ENCODE data around the gene KLHDC2. TPM values are rescaled to one million over a fixed set of nuclear protein-coding genes. Genes with fewer than 3 reads are reported as not detected.
"Not testable (repeated sequence)": the region's sequence is repeated elsewhere in the genome, so short reads cannot be mapped to it uniquely, and the experiment has no call there.

KLHDC2 gene
- polyA plus RNA-seq, 2 of the 4 experiments (the other 2 are of a cell fraction): 46.4 to 83.7 TPM

DNA sequence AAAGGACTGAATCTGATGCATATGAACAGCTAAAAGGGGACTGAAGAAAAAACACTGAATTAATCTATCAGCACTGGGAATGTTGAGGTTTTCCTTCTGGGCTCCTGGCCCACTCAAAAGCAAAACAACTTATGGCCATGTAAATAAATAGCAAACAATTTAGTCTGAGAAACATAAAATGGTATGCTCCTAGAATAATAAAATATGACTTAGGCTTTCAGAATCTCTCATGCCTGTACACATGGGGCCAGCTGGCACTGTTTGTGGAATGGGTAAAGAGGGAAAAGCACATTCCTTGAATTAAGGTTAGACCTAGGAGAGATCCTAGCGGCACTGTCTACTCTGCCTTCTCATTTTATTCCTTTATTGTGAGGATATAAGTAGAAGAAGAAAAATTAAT is 6.2 kb downstream of the KLHDC2 start:
- peaks cover 26% of the 10 kb centered on the region for H3K4me1 ChIP-seq
- ATAC-seq (no peak), DNase-seq (ENCODE audit: low read depth in 1 of 2, low spot score in 1 of 2) (no peak), FAIRE-seq (no peak)
- POLR2A ChIA-PET: no interaction called here
- CTCF ChIA-PET: interaction anchor here (0.6 to 1.4 kb wide), 2 partner anchors 69 to 87 kb away, joined by 3 read pairs; no protein-coding TSS in a partner anchor
- no peak overlapping the region for H3K4me2 ChIP-seq
- no peaks in the 10 kb centered on the region for H3K9me3 ChIP-seq
- no peak overlapping the region for H3K4me3 ChIP-seq
- H3K27ac ChIP-seq: no peak overlapping the region
- 83% methylated on average over 1 of the region's 1 CpG for WGBS (ENCODE audit: missing lambda C conversion rate)
- TF ChIP-seq RARB (CRISPR knock-in tag; IDR thresholded peaks at IDR 0.05): no peak
- TF ChIP-seq PBX3 (IDR thresholded peaks at IDR 0.05): no peak
- no peak for TF ChIP-seq USF2 (IDR thresholded peaks at IDR 0.05)
- no peak for TF ChIP-seq NR3C1 (IDR thresholded peaks at IDR 0.05)
- TF ChIP-seq RAD21 (conservative IDR thresholded peaks at IDR 0.05 in 1 of 2, IDR thresholded peaks at IDR 0.05 in 1 of 2): no peak
- no peak for TF ChIP-seq BHLHE40 (IDR thresholded peaks at IDR 0.05; ENCODE audit: low read depth, low read length)
- TF ChIP-seq ESRRA (IDR thresholded peaks at IDR 0.05; ENCODE audit: borderline replicate concordance, low read length): no peak
- no peak for TF ChIP-seq EHMT2 (IDR thresholded peaks at IDR 0.05; ENCODE audit: low read depth)
- TF ChIP-seq FOXS1 (CRISPR knock-in tag; IDR thresholded peaks at IDR 0.05): no peak
- no peak for TF ChIP-seq HDAC2 (IDR thresholded peaks at IDR 0.05)

DNA sequence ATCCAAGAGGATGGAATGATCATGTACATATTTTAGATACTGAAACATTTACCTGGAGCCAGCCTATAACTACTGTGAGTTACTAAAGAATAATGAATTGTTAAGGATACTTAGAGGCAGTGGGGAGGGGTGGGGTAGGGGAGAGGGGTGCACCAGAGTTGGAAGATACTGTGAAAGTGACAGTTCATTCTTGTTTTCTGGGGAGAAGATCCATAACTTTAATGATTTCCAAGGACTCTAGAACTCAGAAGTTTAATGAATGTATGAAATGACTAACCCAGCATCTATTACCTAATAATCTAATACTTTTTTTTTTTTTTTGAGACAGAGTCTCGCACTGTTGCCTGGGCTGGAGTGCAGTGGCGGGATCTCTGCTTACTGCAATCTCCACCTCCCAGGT is 10.5 kb downstream of the KLHDC2 start:
- Histone ChIP-seq H3K4me1 (no peaks in the 10 kb centered on the region), H3K9me3 (no peaks in the 10 kb centered on the region), H3K4me3 (no peak overlapping the region), H3K4me2 (no peak overlapping the region), H3K27ac (no peak overlapping the region)
- DNase-seq (ENCODE audit: low read depth in 1 of 2, low spot score in 1 of 2): no peak
- TF ChIP-seq HOXA7 (CRISPR knock-in tag; IDR thresholded peaks at IDR 0.05) (no peak), POLR2AphosphoS2 (conservative IDR thresholded peaks at IDR 0.05; ENCODE audit: low read length) (no peak), CBX2 (IDR thresholded peaks at IDR 0.05; ENCODE audit: borderline replicate concordance, low read depth) (no peak), MAFK (IDR thresholded peaks at IDR 0.05; ENCODE audit: partially characterized antibody) (no peak), EP300 (IDR thresholded peaks at IDR 0.05) (no peak), NPAS2 (CRISPR knock-in tag; IDR thresholded peaks at IDR 0.05; ENCODE audit: borderline replicate concordance) (no peak), USF2 (IDR thresholded peaks at IDR 0.05) (no peak), HOXB13 (CRISPR knock-in tag; IDR thresholded peaks at IDR 0.05; ENCODE audit: low read depth) (no peak), RARB (CRISPR knock-in tag; IDR thresholded peaks at IDR 0.05) (no peak), CHD2 (IDR thresholded peaks at IDR 0.05; ENCODE audit: low read length, partially characterized antibody) (no peak), FOSL2 (IDR thresholded peaks at IDR 0.05) (no peak), FOSL2 (CRISPR knock-in tag; IDR thresholded peaks at IDR 0.05) (no peak), KDM1A (IDR thresholded peaks at IDR 0.05; ENCODE audit: low read depth) (no peak), BHLHE40 (IDR thresholded peaks at IDR 0.05; ENCODE audit: low read depth, low read length) (no peak), HDAC2 (IDR thresholded peaks at IDR 0.05) (no peak)
- TF ChIP-seq, protein P1, sequence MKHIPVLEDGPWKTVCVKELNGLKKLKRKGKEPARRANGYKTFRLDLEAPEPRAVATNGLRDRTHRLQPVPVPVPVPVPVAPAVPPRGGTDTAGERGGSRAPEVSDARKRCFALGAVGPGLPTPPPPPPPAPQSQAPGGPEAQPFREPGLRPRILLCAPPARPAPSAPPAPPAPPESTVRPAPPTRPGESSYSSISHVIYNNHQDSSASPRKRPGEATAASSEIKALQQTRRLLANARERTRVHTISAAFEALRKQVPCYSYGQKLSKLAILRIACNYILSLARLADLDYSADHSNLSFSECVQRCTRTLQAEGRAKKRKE (CRISPR knock-in tag; IDR thresholded peaks at IDR 0.05; ENCODE audit: low read depth): no peak
- ChIA-PET POLR2A (no interaction called here), CTCF (no interaction called here)
- WGBS (ENCODE audit: missing lambda C conversion rate): 91% methylated on average over 2 of the region's 2 CpGs
- FAIRE-seq: no peak
- ATAC-seq: no peak

DNA sequence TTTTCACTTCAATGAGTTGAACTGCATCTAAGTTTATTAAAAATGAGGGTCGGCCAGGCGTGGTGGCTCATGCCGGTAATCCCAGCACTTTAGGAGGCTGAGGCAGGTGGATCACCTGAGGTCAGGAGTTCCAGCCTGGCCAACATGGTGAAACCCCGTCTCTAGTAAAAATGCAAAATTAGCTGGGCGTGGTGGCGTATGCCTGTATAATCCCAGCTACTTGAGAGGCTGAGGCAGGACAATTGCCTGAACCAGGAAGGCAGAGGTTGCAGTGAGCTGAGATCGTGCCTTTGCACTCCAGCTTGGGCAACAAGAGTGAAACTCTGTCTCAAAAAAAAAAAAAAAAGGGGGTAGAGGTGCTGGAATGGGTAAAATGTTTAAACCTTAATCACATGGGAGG is 13.1 kb downstream of the KLHDC2 start:
- ChIA-PET CTCF (interaction anchor here (0.8 to 3.7 kb wide), 3 partner anchors 13 to 147 kb away, joined by 3 to 16 read pairs (median 4); partner anchors contain the start of gene KLHDC2), POLR2A (interaction anchor here (0.5 to 0.6 kb wide), 3 partner anchors 13 to 146 kb away, joined by 3 read pairs; partner anchors contain the start of gene DNAAF2)
- not testable (repeated sequence) for H3K4me1 ChIP-seq; H3K4me2 ChIP-seq; H3K4me3 ChIP-seq; DNase-seq (ENCODE audit: low read depth in 1 of 2, low spot score in 1 of 2); ATAC-seq; FAIRE-seq; H3K9me3 ChIP-seq; H3K27ac ChIP-seq
- 94% methylated on average over 7 of the region's 7 CpGs for WGBS (ENCODE audit: missing lambda C conversion rate)

All from A549 (cell line).